Lower leg skin (tissue), 4 donors: ENCODE measurements around the gene KIF15. TPM values are rescaled to one million over a fixed set of nuclear protein-coding genes. Genes with fewer than 3 reads are reported as not detected.

Experiments used
- DNase-seq, 2 donors: peaks; one replicate each; pipeline ENCODE4 v3.0.0-alpha.2; 2019; ENCODE audit warnings: low spot score in 2 of 2
- H3K4me3 ChIP-seq: fragments of 200-600 bp; sonication (generic); 2 replicates; pipeline ENCODE4 v1.5.1; 2017; ENCODE audit warnings: mild to moderate bottlenecking, low read depth; ENCODE audit not compliant: poor library complexity, severe bottlenecking
- CTCF ChIP-seq, 3 donors: fragments of 450-650 bp; IDR thresholded peaks; one replicate each; pipeline ENCODE4 v1.5.1; 2016; ENCODE audit warnings: antibody characterized with exemption in 3 of 3, mild to moderate bottlenecking in 3 of 3, moderate library complexity in 2 of 3
- POLR2A ChIP-seq, 2 donors: fragments of 450-650 bp; IDR thresholded peaks; one replicate each; pipeline ENCODE4 v1.6.1; 2016 to 2017; ENCODE audit warnings: antibody characterized with exemption in 2 of 2, mild to moderate bottlenecking in 1 of 2, moderate library complexity in 1 of 2
- WGBS, 2 donors: methylation state at CpG; one replicate each; pipeline ENCODE4 v1.1.5; 2018; 5-methylcytosine and 5-hydroxymethylcytosine counted together
- intact Hi-C: fragments of 100-400 bp; cut with DNase I; formaldehyde crosslinking; loops from one replicate; pipeline ENCODE4 v1.15.0; 2023; ENCODE audit warnings: low total_unique reads
- total RNA-seq, 4 donors: library from RNA; depleted of rRNA; stranded (reverse); fragments of >200 nt; gene quantifications; one replicate each; pipeline ENCODE4 v1.1.0, GENCODE V29; 2016

The KIF15 gene
- total RNA-seq, 4 donors from 2014 or later = 0.79 to 3.5 (median 2.4) TPM

GRCh38 chr3:44867421-44868111 lies 106.0 kb downstream of the KIF15 start:
- 93 to 96% methylated on average over 7 of the region's 7 CpGs for WGBS, 2 donors
- TF ChIP-seq POLR2A (IDR thresholded peaks at IDR 0.05) = no peak
- no peak for TF ChIP-seq CTCF (IDR thresholded peaks at IDR 0.05)
- peak in 1 of 2 donors; percentile 39 for DNase-seq
- no peak overlapping the region for H3K4me3 ChIP-seq
- intact Hi-C loops = no loop called here

GRCh38 chr3:44870375-44871061 lies 108.9 kb downstream of the KIF15 start:
- TF ChIP-seq POLR2A (IDR thresholded peaks at IDR 0.05) (no peak), CTCF (IDR thresholded peaks at IDR 0.05) (no peak)
- intact Hi-C loops = no loop called here
- 73 to 84% methylated on average over 8 of the region's 8 CpGs for WGBS, 2 donors
- H3K4me3 ChIP-seq = no peak overlapping the region
- DNase-seq = peak in 1 of 2 donors; percentile 64

- intact Hi-C loops = no loop called here
- no peak for TF ChIP-seq POLR2A (IDR thresholded peaks at IDR 0.05)
- no peak for TF ChIP-seq CTCF (IDR thresholded peaks at IDR 0.05)
- WGBS, 2 donors = 85 to 86% methylated on average over 5 of the region's 5 CpGs
Measured at GRCh38 chr3:44874308-44874707, 112.7 kb downstream of the KIF15 start, which contains the start of gene TGM4. TSS of gene TGM4 (plus strand) at chr3:44874608. CDS start at chr3:44874679, 71 bp downstream.

GRCh38 chr3:44875596-44875995 lies 114.0 kb downstream of the KIF15 start:
- intact Hi-C loops = no loop called here
- DNase-seq = no peak
- TF ChIP-seq CTCF (IDR thresholded peaks at IDR 0.05) (no peak), POLR2A (IDR thresholded peaks at IDR 0.05) (no peak)
- no peak overlapping the region for H3K4me3 ChIP-seq
- WGBS, 2 donors = 84 to 86% methylated on average over 3 of the region's 3 CpGs

More at GRCh38 chr3:44874308-44874707, 112.7 kb downstream of the KIF15 start, which contains the start of gene TGM4:
- DNase-seq = peak in 1 of 2 donors; percentile 40
- H3K4me3 ChIP-seq = no peak within 1 kb of the TSS

GRCh38 chr3:44877333-44877732 lies 115.7 kb downstream of the KIF15 start:
- intact Hi-C loops = no loop called here
- TF ChIP-seq CTCF (IDR thresholded peaks at IDR 0.05) (no peak), POLR2A (IDR thresholded peaks at IDR 0.05) (no peak)
- no peak for DNase-seq
- H3K4me3 ChIP-seq = no peak overlapping the region
- WGBS, 2 donors = 91 to 94% methylated on average over 3 of the region's 3 CpGs
